Right lobe of liver (tissue), 4 donors: ENCODE results near the gene KCNK17.

Experiments used
- CTCF ChIP-seq, 4 donors: fragments of 200-600 bp in 3 of 4; fragments of 450-650 bp in 1 of 4; IDR thresholded peaks; one replicate each; pipeline versions ENCODE4 v1.5.1 to v1.8.0; 2016 to 2022; ENCODE audit warnings: antibody characterized with exemption in 4 of 4, mild to moderate bottlenecking in 2 of 4
- POLR2A ChIP-seq: fragments of 450-650 bp; IDR thresholded peaks from one replicate; pipeline ENCODE4 v1.6.1; 2017; ENCODE audit warnings: antibody characterized with exemption, mild to moderate bottlenecking
- donor health status: DM: no; HTN: no; CAD: no.
- donor health status: DM: no; HTN: no; CAD: no.
- donor health status: DM: no; HTN: yes; CAD: no.

- TF ChIP-seq CTCF (IDR thresholded peaks at IDR 0.05) (no peak), POLR2A (no peak)
Observed at GRCh38 chr6:39266782-39267355, 47.4 kb downstream of the KCNK17 start.
